GM23248 (cell line): ENCODE measurements around the gene RAB37. TPM values are rescaled to one million over a fixed set of nuclear protein-coding genes. Genes with fewer than 3 reads are reported as not detected.

Source experiments
- DNase-seq: peaks from one replicate; pipeline ENCODE4 v3.0.0-alpha.2; 2015
- H2AFZ ChIP-seq: fragments of 200-600 bp; sonication (generic); 2 replicates; pipeline ENCODE4 v1.6.1; 2016; ENCODE audit warnings: antibody characterized with exemption
- H3F3A ChIP-seq: fragments of 200-600 bp; sonication (generic); 2 replicates; pipeline ENCODE4 v1.6.1; 2016; ENCODE audit warnings: mild to moderate bottlenecking, antibody characterized with exemption, mixed run types; ENCODE audit not compliant: insufficient read depth
- H3K27ac ChIP-seq: fragments of 200-600 bp; sonication (generic); 2 replicates; pipeline ENCODE4 v1.5.1; 2016; ENCODE audit warnings: mild to moderate bottlenecking
- H3K27me3 ChIP-seq: fragments of 200-600 bp; sonication (generic); replicated peaks from 2 replicates; pipeline ENCODE4 v1.6.1; 2016; ENCODE audit warnings: mild to moderate bottlenecking; ENCODE audit not compliant: insufficient read depth
- H3K36me3 ChIP-seq: fragments of 200-600 bp; sonication (generic); 2 replicates; pipeline ENCODE4 v1.6.1; 2016; ENCODE audit warnings: low read depth, mild to moderate bottlenecking
- H3K4me1 ChIP-seq: fragments of 200-600 bp; sonication (generic); 2 replicates; pipeline ENCODE4 v1.6.1; 2016; ENCODE audit warnings: mild to moderate bottlenecking; ENCODE audit not compliant: insufficient read depth
- H3K4me2 ChIP-seq: fragments of 200-600 bp; sonication (generic); one replicate; pipeline ENCODE4 v1.6.1; 2016; ENCODE audit warnings: mild to moderate bottlenecking; ENCODE audit not compliant: unreplicated experiment
- H3K4me3 ChIP-seq: fragments of 200-600 bp; sonication (generic); 2 replicates; pipeline ENCODE4 v1.5.1; 2016; ENCODE audit warnings: mild to moderate bottlenecking
- H3K79me2 ChIP-seq: fragments of 200-600 bp; sonication (generic); 2 replicates; pipeline ENCODE4 v1.6.1; 2016; ENCODE audit warnings: mild to moderate bottlenecking; ENCODE audit not compliant: insufficient read depth
- H3K9ac ChIP-seq: fragments of 200-600 bp; sonication (generic); 2 replicates; pipeline ENCODE4 v1.6.1; 2016; ENCODE audit warnings: mild to moderate bottlenecking
- H3K9me2 ChIP-seq: fragments of 200-600 bp; sonication (generic); 2 replicates; pipeline ENCODE4 v1.6.1; 2016; ENCODE audit warnings: mixed run types, mild to moderate bottlenecking, moderate library complexity; ENCODE audit not compliant: insufficient read depth
- H3K9me3 ChIP-seq: fragments of 200-600 bp; sonication (generic); one replicate; pipeline ENCODE4 v1.6.1; 2017; ENCODE audit warnings: low read depth
- H4K20me1 ChIP-seq: fragments of 200-600 bp; sonication (generic); 2 replicates; pipeline ENCODE4 v1.6.0; 2016; ENCODE audit not compliant: insufficient read depth
- EZH2 ChIP-seq: fragments of 200-600 bp; sonication (generic); IDR thresholded peaks from 2 replicates; pipeline ENCODE4 v1.6.1; 2018; ENCODE audit warnings: antibody characterized with exemption, mild to moderate bottlenecking; ENCODE audit not compliant: insufficient read depth, poor library complexity, severe bottlenecking
- EZH2phosphoT487 ChIP-seq: fragments of 200-600 bp; sonication (generic); IDR thresholded peaks from 2 replicates; pipeline ENCODE4 v1.6.1; 2018; ENCODE audit warnings: antibody characterized with exemption, moderate library complexity, mild to moderate bottlenecking, low read depth; ENCODE audit not compliant: insufficient read depth
- WGBS, 2 experiments: methylation state at CpG; one replicate each; pipeline ENCODE4 v1.1.6; 2015 to 2017; ENCODE audit warnings: low lambda C conversion rate in 2 of 2, low coverage in 1 of 2; ENCODE audit errors: missing lambda C conversion rate in 2 of 2; 5-methylcytosine and 5-hydroxymethylcytosine counted together
- in situ Hi-C: fragments of 300-500 bp; cut with MboI; formaldehyde crosslinking; loops from 2 replicates; pipeline ENCODE4 v1.15.0; 2020
- polyA plus RNA-seq: library from polyadenylated mRNA; unstranded; fragments of >200 nt; fragmentation: Nextera tagmentation; extraction: Ambion mirVana; gene quantifications from 2 replicates; pipeline ENCODE4 v1.2.1, GENCODE V29; 2016
- total RNA-seq: library from RNA; depleted of rRNA; stranded (reverse); fragments of >200 nt; shearing (Covaris generic); gene quantifications from 2 replicates; pipeline ENCODE4 v1.2.3, GENCODE V29; 2014

The RAB37 gene
- total and polyA plus RNA-seq, 2 experiments from 2014 or later, result 0.11 TPM; not detected in 1

- no peak overlapping the region for H3K9ac ChIP-seq
- no peak overlapping the region for H3K4me3 ChIP-seq
- DNase-seq, result no peak
- H3K27me3 ChIP-seq, result peaks cover 29% of the 10 kb centered on the region
- in situ Hi-C loops, result no loop called here
- no peaks in the 10 kb centered on the region for H3F3A ChIP-seq
- no peak overlapping the region for H3K27ac ChIP-seq
- no peak overlapping the region for H2AFZ ChIP-seq
- no peaks in the 10 kb centered on the region for H3K36me3 ChIP-seq
- 33 to 36% methylated on average over 7 of the region's 7 CpGs for WGBS, 2 experiments
- no peak for TF ChIP-seq EZH2phosphoT487
- no peak for TF ChIP-seq EZH2
- H3K4me2 ChIP-seq, result no peak overlapping the region
- no peaks in the 10 kb centered on the region for H3K79me2 ChIP-seq
- H3K4me1 ChIP-seq, result no peaks in the 10 kb centered on the region
- H3K9me2 ChIP-seq, result no peaks in the 10 kb centered on the region
- no peaks in the 10 kb centered on the region for H3K9me3 ChIP-seq
- H4K20me1 ChIP-seq, result no peaks in the 10 kb centered on the region
Measured at GRCh38 chr17:74712301-74712700, 24.8 kb upstream of the RAB37 start.

GRCh38 chr17:74712756-74713155 lies 24.3 kb upstream of the RAB37 start, which contains the start of gene CD300LF:
CD300LF (minus strand) TSS chr17:74712923; CDS start chr17:74712866, 57 bp downstream.
- Histone ChIP-seq H2AFZ (no peak within 1 kb of the TSS), H3K9me3 (no peaks in the 10 kb centered on the region), H3K9me2 (no peaks in the 10 kb centered on the region), H3K36me3 (no peaks in the 10 kb centered on the region), H3K79me2 (no peaks in the 10 kb centered on the region), H3K4me3 (no peak within 1 kb of the TSS), H3F3A (no peaks in the 10 kb centered on the region), H3K9ac (no peak within 1 kb of the TSS), H4K20me1 (no peaks in the 10 kb centered on the region), H3K27me3 (peaks cover 29% of the 10 kb centered on the region), H3K27ac (no peak within 1 kb of the TSS), H3K4me2 (no peak within 1 kb of the TSS), H3K4me1 (no peaks in the 10 kb centered on the region)
- WGBS, 2 experiments, result 32 to 46% methylated on average over 8 of the region's 8 CpGs
- DNase-seq, result no peak
- TF ChIP-seq EZH2phosphoT487 (no peak), EZH2 (no peak)
- in situ Hi-C loops, result no loop called here

GRCh38 chr17:74713171-74713755 lies 23.8 kb upstream of the RAB37 start:
- Histone ChIP-seq H3K4me3 (no peak overlapping the region), H3K4me1 (no peaks in the 10 kb centered on the region), H3K79me2 (no peaks in the 10 kb centered on the region), H3K4me2 (no peak overlapping the region), H3K36me3 (no peaks in the 10 kb centered on the region), H2AFZ (no peak overlapping the region), H3K9me3 (no peaks in the 10 kb centered on the region), H3K9ac (no peak overlapping the region), H3K27me3 (peaks cover 29% of the 10 kb centered on the region), H4K20me1 (no peaks in the 10 kb centered on the region), H3F3A (no peaks in the 10 kb centered on the region), H3K9me2 (no peaks in the 10 kb centered on the region), H3K27ac (no peak overlapping the region)
- TF ChIP-seq EZH2 (no peak), EZH2phosphoT487 (no peak)
- DNase-seq, result no peak
- in situ Hi-C loops, result no loop called here
- 55 to 64% methylated on average over 12 of the region's 12 CpGs for WGBS, 2 experiments

GRCh38 chr17:74715144-74715543 lies 21.9 kb upstream of the RAB37 start:
- 21 to 27% methylated on average over 4 of the region's 4 CpGs for WGBS, 2 experiments
- Histone ChIP-seq H3K9me2 (no peaks in the 10 kb centered on the region), H3K9me3 (no peaks in the 10 kb centered on the region), H2AFZ (no peak overlapping the region), H3K9ac (no peak overlapping the region), H3K4me2 (no peak overlapping the region), H3K4me1 (no peaks in the 10 kb centered on the region), H3K79me2 (no peaks in the 10 kb centered on the region), H3F3A (no peaks in the 10 kb centered on the region), H3K36me3 (no peaks in the 10 kb centered on the region), H3K4me3 (no peak overlapping the region), H3K27me3 (peaks cover 48% of the 10 kb centered on the region), H4K20me1 (no peaks in the 10 kb centered on the region), H3K27ac (no peak overlapping the region)
- in situ Hi-C loops, result no loop called here
- no peak for DNase-seq
- TF ChIP-seq EZH2 (no peak), EZH2phosphoT487 (no peak)
